Measurements from ENCODE around the gene TCHHL1. TPM values are rescaled to one million over a fixed set of nuclear protein-coding genes. Genes with fewer than 3 reads are reported as not detected.

Gene TCHHL1
- total RNA-seq, 1 experiment from 2014 or later: not detected

DNA sequence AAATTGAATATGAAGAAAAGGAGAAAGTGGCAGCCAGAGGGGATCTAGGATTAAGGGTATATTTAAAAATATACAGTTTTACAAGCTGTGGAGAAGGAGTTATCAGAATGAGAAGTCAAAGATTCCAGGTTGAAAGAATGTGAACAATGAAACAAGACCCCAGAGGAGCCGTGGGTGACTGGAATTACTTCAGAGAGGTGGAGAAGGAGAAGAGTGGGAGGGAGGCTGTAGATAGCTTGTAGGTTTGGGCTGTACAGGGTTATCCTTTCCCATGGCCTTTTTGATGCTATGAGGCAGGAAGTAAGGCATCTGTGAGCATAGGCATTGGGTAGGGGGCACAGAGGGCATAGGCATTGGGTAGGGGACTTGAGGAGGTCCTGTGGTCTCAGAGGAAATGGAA is 46.8 kb downstream of the TCHHL1 start (continued):
- no peak for TF ChIP-seq JUND (IDR thresholded peaks at IDR 0.05)
- TF ChIP-seq TCF7L2 (IDR thresholded peaks at IDR 0.05; ENCODE audit: borderline replicate concordance, extremely low read depth, insufficient read depth, insufficient read length): no peak
- TF ChIP-seq SP1 (IDR thresholded peaks at IDR 0.05; ENCODE audit: low read depth): no peak
- TF ChIP-seq, protein P1, sequence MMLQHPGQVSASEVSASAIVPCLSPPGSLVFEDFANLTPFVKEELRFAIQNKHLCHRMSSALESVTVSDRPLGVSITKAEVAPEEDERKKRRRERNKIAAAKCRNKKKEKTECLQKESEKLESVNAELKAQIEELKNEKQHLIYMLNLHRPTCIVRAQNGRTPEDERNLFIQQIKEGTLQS (IDR thresholded peaks at IDR 0.05): no peak
- no peak for TF ChIP-seq POLR2A (IDR thresholded peaks at IDR 0.05; ENCODE audit: borderline replicate concordance, extremely low read depth, insufficient read depth, insufficient read length)
- TF ChIP-seq, protein P2, sequence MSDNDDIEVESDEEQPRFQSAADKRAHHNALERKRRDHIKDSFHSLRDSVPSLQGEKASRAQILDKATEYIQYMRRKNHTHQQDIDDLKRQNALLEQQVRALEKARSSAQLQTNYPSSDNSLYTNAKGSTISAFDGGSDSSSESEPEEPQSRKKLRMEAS (IDR thresholded peaks at IDR 0.05): no peak
- no peak for TF ChIP-seq EZH2phosphoT487 (IDR thresholded peaks at IDR 0.05; ENCODE audit: borderline replicate concordance)
- TF ChIP-seq, protein P3, sequence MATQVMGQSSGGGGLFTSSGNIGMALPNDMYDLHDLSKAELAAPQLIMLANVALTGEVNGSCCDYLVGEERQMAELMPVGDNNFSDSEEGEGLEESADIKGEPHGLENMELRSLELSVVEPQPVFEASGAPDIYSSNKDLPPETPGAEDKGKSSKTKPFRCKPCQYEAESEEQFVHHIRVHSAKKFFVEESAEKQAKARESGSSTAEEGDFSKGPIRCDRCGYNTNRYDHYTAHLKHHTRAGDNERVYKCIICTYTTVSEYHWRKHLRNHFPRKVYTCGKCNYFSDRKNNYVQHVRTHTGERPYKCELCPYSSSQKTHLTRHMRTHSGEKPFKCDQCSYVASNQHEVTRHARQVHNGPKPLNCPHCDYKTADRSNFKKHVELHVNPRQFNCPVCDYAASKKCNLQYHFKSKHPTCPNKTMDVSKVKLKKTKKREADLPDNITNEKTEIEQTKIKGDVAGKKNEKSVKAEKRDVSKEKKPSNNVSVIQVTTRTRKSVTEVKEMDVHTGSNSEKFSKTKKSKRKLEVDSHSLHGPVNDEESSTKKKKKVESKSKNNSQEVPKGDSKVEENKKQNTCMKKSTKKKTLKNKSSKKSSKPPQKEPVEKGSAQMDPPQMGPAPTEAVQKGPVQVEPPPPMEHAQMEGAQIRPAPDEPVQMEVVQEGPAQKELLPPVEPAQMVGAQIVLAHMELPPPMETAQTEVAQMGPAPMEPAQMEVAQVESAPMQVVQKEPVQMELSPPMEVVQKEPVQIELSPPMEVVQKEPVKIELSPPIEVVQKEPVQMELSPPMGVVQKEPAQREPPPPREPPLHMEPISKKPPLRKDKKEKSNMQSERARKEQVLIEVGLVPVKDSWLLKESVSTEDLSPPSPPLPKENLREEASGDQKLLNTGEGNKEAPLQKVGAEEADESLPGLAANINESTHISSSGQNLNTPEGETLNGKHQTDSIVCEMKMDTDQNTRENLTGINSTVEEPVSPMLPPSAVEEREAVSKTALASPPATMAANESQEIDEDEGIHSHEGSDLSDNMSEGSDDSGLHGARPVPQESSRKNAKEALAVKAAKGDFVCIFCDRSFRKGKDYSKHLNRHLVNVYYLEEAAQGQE (IDR thresholded peaks at IDR 0.05; ENCODE audit: low read depth): no peak
- TF ChIP-seq ZFX (IDR thresholded peaks at IDR 0.05): no peak

DNA sequence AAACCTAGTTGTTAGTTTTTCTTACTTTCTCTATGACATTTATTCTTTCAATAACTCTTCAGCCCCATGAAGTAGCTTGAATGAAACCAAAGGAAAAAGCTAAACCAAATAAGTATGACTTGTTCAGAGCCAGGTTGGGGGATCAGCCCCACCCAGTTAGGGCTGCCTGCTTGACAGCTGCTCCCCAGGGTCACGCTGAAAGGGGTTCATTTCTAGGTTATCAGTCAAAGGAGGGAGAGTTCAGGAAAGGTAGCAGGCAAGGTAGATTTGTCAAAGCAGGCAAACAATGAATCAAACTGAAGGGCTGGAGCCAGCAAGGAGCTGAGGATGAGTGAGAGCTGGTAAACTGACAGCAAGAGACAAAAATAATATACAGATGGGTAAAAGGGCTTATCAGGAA is 49.0 kb downstream of the TCHHL1 start:
- Histone ChIP-seq H3K4me3 (replicated peaks in 1 of 2; ENCODE audit: low read depth in 1 of 2, low read length in 2 of 2) (no peak overlapping the region), H2AFZ (ENCODE audit: low read depth, low read length, poor library complexity, severe bottlenecking) (no peak overlapping the region), H4K20me1 (ENCODE audit: insufficient read depth) (no peaks in the 10 kb centered on the region), H3K9ac (ENCODE audit: low read length) (no peak overlapping the region), H3K9me3 (ENCODE audit: control insufficient read depth in 1 of 2, insufficient read depth in 1 of 2, low read depth in 1 of 2, low read length in 2 of 2) (no peaks in the 10 kb centered on the region), H3K9me2 (ENCODE audit: insufficient read depth) (no peaks in the 10 kb centered on the region; the same call in 1 of the 2 replicates), H3K27me3 (ENCODE audit: insufficient read depth, low read length) (no peaks in the 10 kb centered on the region; the same call in 1 of the 2 replicates), H3K4me1 (ENCODE audit: control insufficient read depth in 1 of 2, insufficient read depth in 2 of 2, low read length in 2 of 2) (peaks cover 8 to 14% of the 10 kb centered on the region in 2 experiments), H3K4me2 (ENCODE audit: low read length) (no peak overlapping the region), H3K36me3 (ENCODE audit: control insufficient read depth in 1 of 2, insufficient read depth in 2 of 2, low read length in 2 of 2) (no peaks in the 10 kb centered on the region), H3K79me2 (ENCODE audit: insufficient read depth, low read length) (peaks cover 18% of the 10 kb centered on the region), H3K27ac (ENCODE audit: low read depth, low read length) (no peak overlapping the region)
- ChIA-PET RAD21 (ENCODE audit: low non-redundant PET in 1 of 2, low total read pairs in 2 of 2, uncharacterized antibody in 2 of 2, unreplicated experiment in 2 of 2) (no interaction called here), CTCF (interaction anchor here (1.7 kb wide), 1 partner anchor 8 kb away, joined by 4 read pairs; no protein-coding TSS in a partner anchor), POLR2A (no interaction called here)
- no peak for TF ChIP-seq FOSL1 (IDR thresholded peaks at IDR 0.05; ENCODE audit: low read depth)
- no peak for TF ChIP-seq ELF1 (IDR thresholded peaks at IDR 0.05; ENCODE audit: borderline replicate concordance, low read depth)
- TF ChIP-seq YY1 (IDR thresholded peaks at IDR 0.05; ENCODE audit: extremely low read depth, insufficient replicate concordance, low read depth, low read length): no peak
- no peak for TF ChIP-seq EGR1 (IDR thresholded peaks at IDR 0.05; ENCODE audit: low read depth)
- TF ChIP-seq, protein P2 (IDR thresholded peaks at IDR 0.05): no peak
- no peak for TF ChIP-seq CBX3 (IDR thresholded peaks at IDR 0.05; ENCODE audit: low read depth)
- TF ChIP-seq ZNF274 (IDR thresholded peaks at IDR 0.05; ENCODE audit: low read depth, low read length): no peak
- TF ChIP-seq ZFX (IDR thresholded peaks at IDR 0.05): no peak
- no peak for TF ChIP-seq SP1 (IDR thresholded peaks at IDR 0.05; ENCODE audit: low read depth)
- no peak for TF ChIP-seq JUND (IDR thresholded peaks at IDR 0.05)
- TF ChIP-seq, protein P4, sequence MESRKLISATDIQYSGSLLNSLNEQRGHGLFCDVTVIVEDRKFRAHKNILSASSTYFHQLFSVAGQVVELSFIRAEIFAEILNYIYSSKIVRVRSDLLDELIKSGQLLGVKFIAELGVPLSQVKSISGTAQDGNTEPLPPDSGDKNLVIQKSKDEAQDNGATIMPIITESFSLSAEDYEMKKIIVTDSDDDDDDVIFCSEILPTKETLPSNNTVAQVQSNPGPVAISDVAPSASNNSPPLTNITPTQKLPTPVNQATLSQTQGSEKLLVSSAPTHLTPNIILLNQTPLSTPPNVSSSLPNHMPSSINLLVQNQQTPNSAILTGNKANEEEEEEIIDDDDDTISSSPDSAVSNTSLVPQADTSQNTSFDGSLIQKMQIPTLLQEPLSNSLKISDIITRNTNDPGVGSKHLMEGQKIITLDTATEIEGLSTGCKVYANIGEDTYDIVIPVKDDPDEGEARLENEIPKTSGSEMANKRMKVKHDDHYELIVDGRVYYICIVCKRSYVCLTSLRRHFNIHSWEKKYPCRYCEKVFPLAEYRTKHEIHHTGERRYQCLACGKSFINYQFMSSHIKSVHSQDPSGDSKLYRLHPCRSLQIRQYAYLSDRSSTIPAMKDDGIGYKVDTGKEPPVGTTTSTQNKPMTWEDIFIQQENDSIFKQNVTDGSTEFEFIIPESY (IDR thresholded peaks at IDR 0.05; ENCODE audit: extremely low read depth, insufficient replicate concordance, low read length): no peak
- no peak for TF ChIP-seq POLR2A (IDR thresholded peaks at IDR 0.05; ENCODE audit: borderline replicate concordance, extremely low read depth, insufficient read depth, insufficient read length)
- TF ChIP-seq SIN3A (IDR thresholded peaks at IDR 0.05; ENCODE audit: low read depth): no peak
- no peak for TF ChIP-seq RAD21 (IDR thresholded peaks at IDR 0.05; ENCODE audit: low read depth)
- TF ChIP-seq EZH2phosphoT487 (IDR thresholded peaks at IDR 0.05; ENCODE audit: borderline replicate concordance): no peak
- TF ChIP-seq, protein P1 (IDR thresholded peaks at IDR 0.05): no peak
- intact Hi-C loops (cut with micrococcal nuclease): no loop called here
- no peak for DNase-seq (ENCODE audit: low read depth, low spot score)
- no peak for ATAC-seq
- BruUV-seq (replicated peaks): no TSS peak

All from HCT116 (cell line).